DND-41 (cell line): Measurements from ENCODE around the gene ZNF205.

ENCODE experiments used
- ATAC-seq: fragments of 200-7000 bp; cut with Tn5 transposase; 3 replicates; pipeline ENCODE4 v1.9.1; 2021; ENCODE audit warnings: low read depth; ENCODE audit not compliant: insufficient read depth
- DNase-seq: peaks from one replicate; pipeline ENCODE4 v3.0.0-alpha.2; 2020
- H2AFZ ChIP-seq: 2 replicates; pipeline ENCODE4 v1.6.0; 2012; ENCODE audit warnings: low read depth, low read length
- H3K27ac ChIP-seq: 2 replicates; pipeline ENCODE4 v1.5.1; 2012; ENCODE audit warnings: low read length, inconsistent platforms
- H3K27me3 ChIP-seq: fragments of 200-600 bp; sonication (generic); 2 replicates; pipeline ENCODE4 v1.6.0; 2012; ENCODE audit warnings: low read length, mild to moderate bottlenecking, inconsistent platforms; ENCODE audit not compliant: insufficient read depth, poor library complexity
- H3K36me3 ChIP-seq: 2 replicates; pipeline ENCODE4 v1.5.1; 2012; ENCODE audit warnings: low read length, inconsistent platforms; ENCODE audit not compliant: insufficient read depth
- H3K4me1 ChIP-seq: 2 replicates; pipeline ENCODE4 v1.5.1; 2012; ENCODE audit warnings: mild to moderate bottlenecking, low read length; ENCODE audit not compliant: insufficient read depth
- H3K4me2 ChIP-seq: 2 replicates; pipeline ENCODE4 v1.6.0; 2012; ENCODE audit warnings: mild to moderate bottlenecking, moderate library complexity, low read length, inconsistent platforms; ENCODE audit not compliant: insufficient read depth
- H3K4me3 ChIP-seq, 2 experiments: fragments of 200-600 bp in 1 of 2; shearing (Covaris generic) in 1 of 2; 2 replicates each; pipeline ENCODE4 v1.5.1; 2012 to 2016; ENCODE audit warnings: inconsistent platforms in 2 of 2, low read length in 2 of 2, mild to moderate bottlenecking in 2 of 2, low read depth in 1 of 2, moderate library complexity in 1 of 2
- H3K79me2 ChIP-seq: 2 replicates; pipeline ENCODE4 v1.6.0; 2012; ENCODE audit warnings: low read length, inconsistent platforms; ENCODE audit not compliant: insufficient read depth
- H3K9ac ChIP-seq: 2 replicates; pipeline ENCODE4 v1.6.0; 2012; ENCODE audit warnings: low read depth, mild to moderate bottlenecking, inconsistent platforms, low read length, moderate library complexity
- H3K9me3 ChIP-seq: 2 replicates; pipeline ENCODE4 v1.5.1; 2012; ENCODE audit warnings: low read length, moderate library complexity, mild to moderate bottlenecking, inconsistent platforms; ENCODE audit not compliant: insufficient read depth, severe bottlenecking
- H4K20me1 ChIP-seq: 2 replicates; pipeline ENCODE4 v1.6.0; 2012; ENCODE audit warnings: low read length; ENCODE audit not compliant: insufficient read depth
- CTCF ChIP-seq: IDR thresholded peaks from 2 replicates; pipeline ENCODE4 v1.5.1; 2012; ENCODE audit warnings: borderline replicate concordance, low read length, moderate library complexity, mild to moderate bottlenecking; ENCODE audit not compliant: poor library complexity, severe bottlenecking; ENCODE audit errors: extremely low read depth
- EZH2 ChIP-seq: IDR thresholded peaks from 3 replicates; pipeline ENCODE4 v1.6.1; 2012; ENCODE audit warnings: borderline replicate concordance, low read depth, mild to moderate bottlenecking, moderate library complexity, low read length, inconsistent platforms; ENCODE audit not compliant: severe bottlenecking

ZNF205 gene

GRCh38 chr16:3096362-3096761 is 16.0 kb upstream of the ZNF205 start:
- Histone ChIP-seq H3K4me2 (no peak overlapping the region), H3K27me3 (no peaks in the 10 kb centered on the region), H3K27ac (no peak overlapping the region), H4K20me1 (no peaks in the 10 kb centered on the region), H2AFZ (no peak overlapping the region), H3K9me3 (no peaks in the 10 kb centered on the region), H3K9ac (no peak overlapping the region), H3K4me3 (no peak overlapping the region), H3K36me3 (no peaks in the 10 kb centered on the region), H3K4me1 (no peaks in the 10 kb centered on the region), H3K79me2 (no peaks in the 10 kb centered on the region)
- no peak for DNase-seq
- TF ChIP-seq EZH2 = no peak
- no peak for TF ChIP-seq CTCF
- no peak for ATAC-seq

- H3K9ac ChIP-seq = no peak overlapping the region
- H3K27me3 ChIP-seq = no peaks in the 10 kb centered on the region
- TF ChIP-seq EZH2 (no peak), CTCF (no peak)
- no peak overlapping the region for H3K4me2 ChIP-seq
- ATAC-seq (no peak), DNase-seq (no peak)
- H3K4me3 ChIP-seq = no peak overlapping the region
- no peaks in the 10 kb centered on the region for H3K79me2 ChIP-seq
- H3K27ac ChIP-seq = no peak overlapping the region
- no peaks in the 10 kb centered on the region for H3K9me3 ChIP-seq
- no peaks in the 10 kb centered on the region for H4K20me1 ChIP-seq
- no peak overlapping the region for H2AFZ ChIP-seq
- H3K4me1 ChIP-seq = peaks cover 6% of the 10 kb centered on the region
- no peaks in the 10 kb centered on the region for H3K36me3 ChIP-seq
Observed at GRCh38 chr16:3097266-3097665, 15.1 kb upstream of the ZNF205 start.

GRCh38 chr16:3098459-3099394 is 13.7 kb upstream of the ZNF205 start, which contains the start of gene ZSCAN10:
TSS of gene ZSCAN10 (minus strand) at chr16:3099294. CDS start at chr16:3092937, 6,357 bp downstream.
- DNase-seq (no peak), ATAC-seq (no peak)
- no peaks in the 10 kb centered on the region for H4K20me1 ChIP-seq
- no peaks in the 10 kb centered on the region for H3K79me2 ChIP-seq
- no peaks in the 10 kb centered on the region for H3K27me3 ChIP-seq
- H3K9me3 ChIP-seq = no peaks in the 10 kb centered on the region
- no peak within 1 kb of the TSS for H2AFZ ChIP-seq
- H3K4me3 ChIP-seq = no peak within 1 kb of the TSS
- no peak within 1 kb of the TSS for H3K27ac ChIP-seq
- no peaks in the 10 kb centered on the region for H3K36me3 ChIP-seq
- no peak within 1 kb of the TSS for H3K4me2 ChIP-seq
- H3K9ac ChIP-seq = no peak within 1 kb of the TSS
- TF ChIP-seq CTCF (no peak), EZH2 (no peak)
- peaks cover 6% of the 10 kb centered on the region for H3K4me1 ChIP-seq
